VCaP (cell line): ENCODE measurements around the gene LYG2.
"Not testable (repeated sequence)": the region's sequence is repeated elsewhere in the genome, so short reads cannot be mapped to it uniquely, and the experiment has no call there.

Source experiments
- H3K27ac ChIP-seq: fragments of 450-650 bp; 2 replicates; pipeline ENCODE4 v1.5.1; 2017
- TF ChIP-seq, protein P1 (sequence below): fragments of 450-650 bp; conservative IDR thresholded peaks from 2 replicates; pipeline ENCODE4 v1.5.1; 2017; ENCODE audit warnings: mild to moderate bottlenecking, moderate library complexity

The LYG2 gene, protein sequence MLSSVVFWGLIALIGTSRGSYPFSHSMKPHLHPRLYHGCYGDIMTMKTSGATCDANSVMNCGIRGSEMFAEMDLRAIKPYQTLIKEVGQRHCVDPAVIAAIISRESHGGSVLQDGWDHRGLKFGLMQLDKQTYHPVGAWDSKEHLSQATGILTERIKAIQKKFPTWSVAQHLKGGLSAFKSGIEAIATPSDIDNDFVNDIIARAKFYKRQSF

DNA sequence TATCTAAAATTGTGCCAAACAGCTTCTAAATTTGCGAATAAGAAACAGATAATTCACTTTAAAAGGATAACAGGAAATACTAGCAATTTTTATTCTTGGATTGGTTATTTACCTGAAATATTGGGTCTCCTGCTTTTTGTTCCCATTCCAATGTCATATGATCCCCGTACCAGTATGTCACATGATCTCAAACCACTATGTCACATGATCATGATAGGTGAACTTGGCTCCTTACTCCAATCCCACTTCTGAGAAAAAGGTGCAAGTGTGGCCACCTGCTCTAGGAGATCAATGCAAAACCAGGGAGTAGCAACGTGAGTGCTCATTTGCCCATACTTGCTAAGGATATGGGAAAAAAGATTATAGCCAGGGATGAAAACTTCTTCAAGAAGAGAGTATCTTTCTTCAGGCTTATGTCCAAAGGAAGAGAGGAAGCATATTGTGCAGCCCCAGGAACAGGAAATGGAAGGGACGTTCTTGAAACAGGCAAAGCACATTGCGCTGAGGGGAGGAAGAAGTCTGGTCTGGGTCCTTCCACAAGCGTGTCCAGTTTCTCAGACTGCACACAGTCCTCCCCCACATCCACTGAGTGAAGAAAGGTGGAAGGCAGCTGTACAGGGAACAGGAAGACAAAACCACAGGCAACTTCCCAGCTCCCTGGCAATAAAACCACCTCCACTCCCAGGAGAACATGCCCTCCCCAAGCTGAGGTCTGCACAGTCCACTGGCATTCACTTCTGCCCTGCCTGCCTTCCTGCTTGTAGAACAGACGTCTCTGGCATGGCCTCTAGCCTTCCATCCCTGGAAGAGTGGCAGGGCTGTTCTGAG is at the start of gene LYG2:
Gene LYG2 (minus strand): TSS at position 176 of the 828 bp plus-strand sequence. CDS start 1,406 bp downstream, outside the sequence.
- H3K27ac ChIP-seq, result no peak within 1 kb of the TSS
- TF ChIP-seq, protein P1, sequence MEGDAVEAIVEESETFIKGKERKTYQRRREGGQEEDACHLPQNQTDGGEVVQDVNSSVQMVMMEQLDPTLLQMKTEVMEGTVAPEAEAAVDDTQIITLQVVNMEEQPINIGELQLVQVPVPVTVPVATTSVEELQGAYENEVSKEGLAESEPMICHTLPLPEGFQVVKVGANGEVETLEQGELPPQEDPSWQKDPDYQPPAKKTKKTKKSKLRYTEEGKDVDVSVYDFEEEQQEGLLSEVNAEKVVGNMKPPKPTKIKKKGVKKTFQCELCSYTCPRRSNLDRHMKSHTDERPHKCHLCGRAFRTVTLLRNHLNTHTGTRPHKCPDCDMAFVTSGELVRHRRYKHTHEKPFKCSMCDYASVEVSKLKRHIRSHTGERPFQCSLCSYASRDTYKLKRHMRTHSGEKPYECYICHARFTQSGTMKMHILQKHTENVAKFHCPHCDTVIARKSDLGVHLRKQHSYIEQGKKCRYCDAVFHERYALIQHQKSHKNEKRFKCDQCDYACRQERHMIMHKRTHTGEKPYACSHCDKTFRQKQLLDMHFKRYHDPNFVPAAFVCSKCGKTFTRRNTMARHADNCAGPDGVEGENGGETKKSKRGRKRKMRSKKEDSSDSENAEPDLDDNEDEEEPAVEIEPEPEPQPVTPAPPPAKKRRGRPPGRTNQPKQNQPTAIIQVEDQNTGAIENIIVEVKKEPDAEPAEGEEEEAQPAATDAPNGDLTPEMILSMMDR, result no peak

DNA sequence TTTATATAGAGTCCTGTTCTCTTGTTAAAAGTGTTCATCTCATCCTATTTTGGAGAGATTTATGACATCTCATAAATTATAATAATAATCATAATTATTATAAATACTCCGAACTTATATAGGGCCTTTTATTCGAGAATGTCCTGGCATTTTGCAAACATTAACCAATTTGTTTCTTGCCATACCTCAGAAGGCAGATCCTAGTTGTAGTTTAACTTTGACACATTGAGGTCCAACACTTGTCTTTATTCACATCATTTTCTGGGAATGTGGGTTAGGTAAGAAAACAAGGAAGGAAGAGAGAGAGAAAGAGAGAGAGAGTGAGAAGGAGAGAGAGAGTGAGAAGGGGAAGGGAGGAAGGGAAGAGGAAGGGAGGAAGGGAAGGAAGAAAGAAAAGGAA is 45.6 kb upstream of the LYG2 start, which contains the start of gene LYG1:
Gene LYG1 (minus strand): TSS at position 101 of the 400 bp plus-strand sequence. CDS start 5,527 bp downstream, outside the sequence.
- H3K27ac ChIP-seq, result not testable (repeated sequence)

DNA sequence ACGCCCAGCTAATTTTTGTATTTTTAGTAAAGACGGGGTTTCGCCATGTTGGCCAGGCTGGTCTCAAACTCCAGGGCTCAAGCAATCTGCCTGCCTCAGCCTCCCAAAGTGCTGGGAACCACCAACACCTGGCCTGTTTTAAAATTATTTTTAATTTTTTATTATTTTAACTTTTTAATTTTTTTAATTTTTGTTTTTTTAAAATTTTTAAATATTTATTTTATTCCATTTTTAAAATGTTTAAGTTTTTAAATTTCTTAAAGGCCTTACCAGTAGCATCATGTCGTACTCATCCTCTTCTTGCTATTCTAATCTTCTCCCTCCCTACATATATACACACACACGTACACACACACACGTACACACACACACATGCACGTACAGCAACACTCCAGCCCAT is 44.1 kb upstream of the LYG2 start:
- TF ChIP-seq, protein P1, result no peak
- H3K27ac ChIP-seq, result no peak overlapping the region

DNA sequence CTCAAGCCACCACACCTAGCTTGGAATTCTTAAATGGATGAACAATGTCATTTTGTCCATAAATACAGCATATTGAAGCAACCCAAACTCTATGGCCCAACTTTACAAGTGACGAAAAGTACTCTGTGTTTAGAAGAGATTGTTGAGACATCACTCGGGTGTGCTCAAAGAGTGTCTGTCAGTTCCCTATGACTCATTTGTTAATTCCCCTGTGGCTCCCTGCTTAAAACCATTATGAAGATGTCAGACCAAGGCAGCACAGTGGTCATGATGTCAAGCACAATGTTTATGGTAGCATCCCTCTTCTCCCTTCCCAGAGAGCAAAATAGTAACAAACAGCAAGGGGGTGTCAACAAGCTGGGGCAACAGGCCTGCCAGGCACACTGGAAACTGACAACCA is 42.5 kb upstream of the LYG2 start:
- TF ChIP-seq, protein P1, result no peak

DNA sequence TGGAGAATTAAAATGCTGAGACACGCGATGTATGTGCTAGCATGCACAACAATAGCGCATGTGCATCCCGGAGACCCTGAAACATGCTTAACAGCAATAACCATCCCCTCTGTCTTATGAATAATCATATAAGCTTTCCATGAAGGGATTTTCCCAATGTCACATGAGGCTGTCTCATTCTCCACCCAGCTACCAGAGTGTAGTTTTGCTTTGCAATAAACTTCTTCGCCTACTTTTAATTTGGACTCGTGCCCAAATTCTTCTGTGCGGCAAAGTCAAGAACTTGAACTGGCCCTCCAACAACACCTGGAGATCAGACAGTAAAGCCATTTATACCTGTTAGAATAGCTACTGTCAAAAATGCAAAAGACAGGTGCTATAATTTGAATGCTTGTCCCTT is 30.1 kb upstream of the LYG2 start:
- TF ChIP-seq, protein P1, result no peak
- no peak overlapping the region for H3K27ac ChIP-seq

More for the DNA sequence above, 42.5 kb upstream of the LYG2 start:
- H3K27ac ChIP-seq, result no peak overlapping the region

DNA sequence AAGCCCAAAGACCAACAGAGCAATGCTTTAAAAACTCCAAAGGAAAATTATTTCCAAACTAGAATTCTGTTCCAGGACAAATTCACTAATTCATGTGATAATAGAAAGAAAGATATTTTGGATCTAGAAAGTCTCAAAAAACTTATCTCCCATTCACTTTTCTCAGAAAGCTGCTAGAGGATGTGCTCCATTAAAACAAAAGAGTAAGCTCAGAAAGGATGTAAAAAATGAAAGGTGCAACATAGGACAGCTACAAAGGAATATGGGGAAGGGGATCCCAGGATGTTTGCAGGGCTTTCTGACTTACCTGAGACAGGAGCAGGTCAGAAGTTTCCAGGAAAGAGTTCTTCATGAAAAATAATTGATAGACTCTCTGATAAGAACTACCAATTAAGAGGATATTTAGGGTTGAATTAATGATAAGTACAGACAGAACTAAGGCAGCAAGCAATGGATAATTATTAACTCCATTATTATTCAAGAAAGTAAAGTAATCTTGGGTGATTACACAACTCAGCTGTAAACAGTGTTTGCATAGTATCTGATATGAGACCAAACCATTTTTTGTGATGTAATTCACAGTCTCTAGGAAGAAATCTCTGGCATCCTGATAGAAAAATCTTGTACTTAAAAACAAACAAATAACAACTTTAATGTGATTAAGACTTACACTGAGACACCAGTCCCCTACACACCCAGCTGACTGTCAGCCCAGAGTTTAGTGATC is 24.7 kb upstream of the LYG2 start:
- H3K27ac ChIP-seq, result no peak overlapping the region
- TF ChIP-seq, protein P1, result no peak

DNA sequence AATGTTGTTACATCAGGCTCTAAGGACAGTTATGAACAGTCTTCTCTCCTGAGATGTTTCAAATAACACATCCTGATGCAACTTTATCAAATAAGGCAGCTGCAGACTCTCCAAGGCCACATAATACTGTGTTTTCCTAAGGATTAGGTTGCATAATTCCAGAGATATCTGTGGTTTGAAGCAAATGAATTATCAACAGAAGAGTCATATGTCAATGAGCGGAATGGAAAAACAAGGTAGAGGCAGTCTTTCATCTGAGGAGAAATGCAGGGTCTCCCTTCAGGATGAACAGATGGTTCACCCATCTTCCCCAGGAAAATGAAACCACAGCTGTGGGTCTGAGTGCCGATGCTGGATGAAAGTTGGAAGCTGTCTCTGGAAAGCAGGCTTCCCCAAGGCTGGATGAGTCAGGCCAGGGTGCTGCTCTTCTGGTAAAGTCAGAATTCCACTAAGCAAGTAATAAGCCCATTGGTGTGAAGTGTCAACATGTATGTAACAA is 23.4 kb upstream of the LYG2 start:
- no peak overlapping the region for H3K27ac ChIP-seq
- TF ChIP-seq, protein P1, result no peak

DNA sequence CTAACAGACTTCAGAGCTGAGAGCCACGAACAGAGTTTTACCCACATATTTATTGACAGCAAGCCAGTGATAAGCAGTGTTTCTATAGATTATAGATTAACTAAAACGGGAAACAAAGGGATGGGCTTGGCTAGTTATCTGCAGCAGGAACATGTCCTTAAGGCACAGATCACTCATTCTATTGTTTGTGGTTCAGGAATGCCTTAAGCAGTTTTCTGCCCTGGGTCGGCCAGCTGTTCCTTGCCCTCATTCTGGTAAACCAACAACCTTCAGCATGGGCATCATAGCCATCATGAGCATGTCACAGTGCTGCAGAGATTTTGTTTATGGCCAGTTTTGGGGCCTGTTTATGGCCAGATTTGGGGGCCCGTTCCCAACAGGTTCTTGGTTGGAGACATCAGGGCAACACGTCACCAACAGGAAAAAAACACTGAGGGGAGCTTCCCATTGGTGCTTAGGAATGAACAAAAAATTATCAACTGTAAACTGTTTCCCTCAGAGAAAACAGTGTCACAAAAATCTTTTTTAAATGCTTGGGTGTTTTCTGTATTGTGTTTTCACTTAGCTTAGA is 22.8 kb upstream of the LYG2 start:
- not testable (repeated sequence) for H3K27ac ChIP-seq
